ENCODE data around the gene ESPN. TPM values are rescaled to one million over a fixed set of nuclear protein-coding genes. Genes with fewer than 3 reads are reported as not detected.
A peak's percentile ranks its signal among the peaks of the same experiment; 100 is the strongest.
"Not testable (repeated sequence)": the region's sequence is repeated elsewhere in the genome, so short reads cannot be mapped to it uniquely, and the experiment has no call there.

ESPN gene
- total RNA-seq, 1 donor from 2014 or later, result 14.4 TPM

GRCh38 chr1:6443339-6444115 lies 19.0 kb downstream of the ESPN start:
- ATAC-seq (no peak), DNase-seq (ENCODE audit: low spot score) (no peak)
- intact Hi-C loops (cut with DNase I), result no loop called here

GRCh38 chr1:6444377-6444776 lies 19.8 kb downstream of the ESPN start:
- DNase-seq (ENCODE audit: low spot score), result no peak
- intact Hi-C loops (cut with DNase I), result no loop called here
- no peak for ATAC-seq

- intact Hi-C loops (cut with DNase I), result no loop called here
- ATAC-seq (no peak), DNase-seq (ENCODE audit: low spot score) (no peak)
Observed at GRCh38 chr1:6445062-6445763, 20.6 kb downstream of the ESPN start.

- intact Hi-C loops (cut with DNase I); DNase-seq (ENCODE audit: low spot score); ATAC-seq: not testable (repeated sequence)
Observed at GRCh38 chr1:6445929-6446328, 21.4 kb downstream of the ESPN start.

- intact Hi-C loops (cut with DNase I), result no loop called here
Observed at GRCh38 chr1:6446665-6447015, 22.1 kb downstream of the ESPN start.

GRCh38 chr1:6447016-6447817 lies 22.6 kb downstream of the ESPN start:
- DNase-seq (ENCODE audit: low spot score), result no peak
- peak; percentile 8 for ATAC-seq
- intact Hi-C loops (cut with DNase I), result no loop called here

More at GRCh38 chr1:6446665-6447015, 22.1 kb downstream of the ESPN start:
- no peak for ATAC-seq
- DNase-seq (ENCODE audit: low spot score), result no peak

GRCh38 chr1:6447818-6448748 lies 23.5 kb downstream of the ESPN start:
- ATAC-seq, result no peak
- intact Hi-C loops (cut with DNase I), result no loop called here
- DNase-seq (ENCODE audit: low spot score), result no peak

GRCh38 chr1:6448749-6449631 lies 24.4 kb downstream of the ESPN start:
- intact Hi-C loops (cut with DNase I), result no loop called here
- DNase-seq (ENCODE audit: low spot score), result no peak
- no peak for ATAC-seq

- intact Hi-C loops (cut with DNase I), result no loop called here
- DNase-seq (ENCODE audit: low spot score) (no peak), ATAC-seq (no peak)
Observed at GRCh38 chr1:6450005-6450450, 25.5 kb downstream of the ESPN start.

GRCh38 chr1:6450486-6450885 lies 25.9 kb downstream of the ESPN start:
- DNase-seq (ENCODE audit: low spot score); ATAC-seq; intact Hi-C loops (cut with DNase I): not testable (repeated sequence)

- no peak for DNase-seq (ENCODE audit: low spot score)
- intact Hi-C loops (cut with DNase I), result no loop called here
- ATAC-seq, result no peak
Observed at GRCh38 chr1:6450943-6451373, 26.4 kb downstream of the ESPN start.

GRCh38 chr1:6453895-6454855 lies 29.6 kb downstream of the ESPN start:
- intact Hi-C loops (cut with DNase I); DNase-seq (ENCODE audit: low spot score); ATAC-seq: not testable (repeated sequence)

GRCh38 chr1:6454856-6455751 lies 30.5 kb downstream of the ESPN start:
- DNase-seq (ENCODE audit: low spot score), result no peak
- intact Hi-C loops (cut with DNase I), result no loop called here
- no peak for ATAC-seq

GRCh38 chr1:6455752-6456520 lies 31.4 kb downstream of the ESPN start:
- intact Hi-C loops (cut with DNase I); DNase-seq (ENCODE audit: low spot score); ATAC-seq: not testable (repeated sequence)

All from sciatic nerve (tissue), 2 donors.